Measurements from ENCODE around the gene VIT. TPM values are rescaled to one million over a fixed set of nuclear protein-coding genes. Genes with fewer than 3 reads are reported as not detected.
A peak's percentile ranks its signal among the peaks of the same experiment; 100 is the strongest.

The VIT gene
- total and polyA plus RNA-seq, 8 donors = 0.06 to 1.1 (median 0.13) TPM; not detected in 1

DNA sequence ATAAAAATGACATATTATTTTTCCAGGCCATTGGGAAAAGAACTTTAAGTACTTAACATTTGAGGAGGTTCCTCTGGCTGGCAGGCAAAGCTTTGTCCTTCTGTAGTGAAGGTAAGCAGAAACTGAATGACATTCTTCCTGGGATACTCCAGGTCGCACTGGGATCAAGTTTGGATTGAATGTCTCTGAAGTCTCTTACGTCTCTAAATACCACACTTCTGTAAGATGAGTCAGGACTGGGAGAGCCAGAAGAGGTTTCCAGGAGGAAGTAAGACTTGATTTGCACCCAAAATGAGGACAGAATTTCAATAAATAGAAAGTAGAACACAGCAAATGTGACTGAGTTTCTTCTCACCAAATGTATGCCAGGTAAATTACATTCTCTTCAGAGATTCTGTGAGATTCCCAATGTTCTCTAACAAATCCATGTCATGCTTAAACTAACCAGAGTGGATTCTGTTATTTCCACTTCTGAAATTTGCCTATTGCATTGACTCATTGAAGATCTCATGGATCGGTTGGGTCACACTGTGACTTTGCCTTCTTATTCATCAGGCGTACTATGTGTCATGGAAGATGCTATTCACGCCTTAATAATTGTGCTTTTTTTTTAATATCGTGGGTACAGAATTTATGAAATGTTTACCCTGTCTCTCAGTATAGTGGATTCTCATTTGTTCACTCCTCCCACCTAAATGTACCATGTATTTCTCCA is 25.5 kb upstream of the VIT start:
- no peak overlapping the region for H3K4me3 ChIP-seq
- no peaks in the 10 kb centered on the region for H3K4me1 ChIP-seq
- no peaks in the 10 kb centered on the region for H3K9me3 ChIP-seq
- H3K27ac ChIP-seq = no peak overlapping the region
- H3K27me3 ChIP-seq = no peaks in the 10 kb centered on the region
- DNase-seq = no peak
- no peak for ATAC-seq
- H3K36me3 ChIP-seq = no peaks in the 10 kb centered on the region
- intact Hi-C loops (cut with DNase I) = no loop called here
- TF ChIP-seq, protein P1, sequence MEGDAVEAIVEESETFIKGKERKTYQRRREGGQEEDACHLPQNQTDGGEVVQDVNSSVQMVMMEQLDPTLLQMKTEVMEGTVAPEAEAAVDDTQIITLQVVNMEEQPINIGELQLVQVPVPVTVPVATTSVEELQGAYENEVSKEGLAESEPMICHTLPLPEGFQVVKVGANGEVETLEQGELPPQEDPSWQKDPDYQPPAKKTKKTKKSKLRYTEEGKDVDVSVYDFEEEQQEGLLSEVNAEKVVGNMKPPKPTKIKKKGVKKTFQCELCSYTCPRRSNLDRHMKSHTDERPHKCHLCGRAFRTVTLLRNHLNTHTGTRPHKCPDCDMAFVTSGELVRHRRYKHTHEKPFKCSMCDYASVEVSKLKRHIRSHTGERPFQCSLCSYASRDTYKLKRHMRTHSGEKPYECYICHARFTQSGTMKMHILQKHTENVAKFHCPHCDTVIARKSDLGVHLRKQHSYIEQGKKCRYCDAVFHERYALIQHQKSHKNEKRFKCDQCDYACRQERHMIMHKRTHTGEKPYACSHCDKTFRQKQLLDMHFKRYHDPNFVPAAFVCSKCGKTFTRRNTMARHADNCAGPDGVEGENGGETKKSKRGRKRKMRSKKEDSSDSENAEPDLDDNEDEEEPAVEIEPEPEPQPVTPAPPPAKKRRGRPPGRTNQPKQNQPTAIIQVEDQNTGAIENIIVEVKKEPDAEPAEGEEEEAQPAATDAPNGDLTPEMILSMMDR (IDR thresholded peaks at IDR 0.05) = no peak

DNA sequence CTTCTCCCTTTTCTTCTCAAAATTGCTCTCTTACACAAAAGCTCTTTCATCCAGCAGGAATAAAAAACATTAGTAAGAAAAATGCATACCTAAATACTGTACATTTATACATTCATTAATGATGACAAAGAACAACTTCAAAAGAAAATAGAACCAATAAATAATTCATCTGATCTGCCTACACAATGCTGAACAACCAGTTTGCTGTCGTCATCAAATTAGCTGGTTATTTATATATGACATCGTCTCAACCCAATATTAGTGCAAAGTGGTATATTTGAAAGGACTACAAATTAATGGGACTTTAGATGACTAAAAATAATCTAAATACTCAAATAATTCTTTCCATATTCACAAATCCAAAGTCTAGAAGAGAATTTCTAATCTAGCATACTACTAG is 24.8 kb upstream of the VIT start:
- intact Hi-C loops (cut with DNase I) = no loop called here
- Histone ChIP-seq H3K36me3 (no peaks in the 10 kb centered on the region), H3K4me1 (no peaks in the 10 kb centered on the region), H3K27me3 (no peaks in the 10 kb centered on the region), H3K27ac (no peak overlapping the region), H3K4me3 (no peak overlapping the region), H3K9me3 (no peaks in the 10 kb centered on the region)
- DNase-seq (no peak), ATAC-seq (no peak)
- TF ChIP-seq, protein P1 (IDR thresholded peaks at IDR 0.05) = no peak

DNA sequence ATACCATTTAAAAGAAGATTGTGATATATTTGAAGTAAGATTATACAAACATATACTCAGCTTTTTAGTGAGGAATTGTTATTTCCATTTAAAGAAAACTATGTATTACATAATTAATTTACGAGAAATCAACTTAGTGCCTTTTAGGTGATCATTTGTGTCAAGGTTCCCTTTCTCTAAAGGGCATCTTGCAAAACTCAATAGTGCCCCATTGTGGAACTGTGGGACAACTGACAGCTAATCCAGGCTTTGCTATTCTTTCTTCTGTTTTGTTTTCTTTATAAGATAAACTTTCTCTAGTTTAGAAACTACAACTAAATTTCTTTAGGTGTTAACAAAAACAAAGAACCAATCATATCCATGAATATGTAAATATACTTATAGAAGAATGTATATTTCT is 24.3 kb upstream of the VIT start:
- intact Hi-C loops (cut with DNase I) = no loop called here
- Histone ChIP-seq H3K36me3 (no peaks in the 10 kb centered on the region), H3K27ac (no peak overlapping the region), H3K4me3 (no peak overlapping the region), H3K9me3 (no peaks in the 10 kb centered on the region), H3K4me1 (no peaks in the 10 kb centered on the region), H3K27me3 (no peaks in the 10 kb centered on the region)
- TF ChIP-seq, protein P1 (IDR thresholded peaks at IDR 0.05) = no peak
- ATAC-seq (no peak), DNase-seq (peak in 1 of 4 donors; percentile 24)

DNA sequence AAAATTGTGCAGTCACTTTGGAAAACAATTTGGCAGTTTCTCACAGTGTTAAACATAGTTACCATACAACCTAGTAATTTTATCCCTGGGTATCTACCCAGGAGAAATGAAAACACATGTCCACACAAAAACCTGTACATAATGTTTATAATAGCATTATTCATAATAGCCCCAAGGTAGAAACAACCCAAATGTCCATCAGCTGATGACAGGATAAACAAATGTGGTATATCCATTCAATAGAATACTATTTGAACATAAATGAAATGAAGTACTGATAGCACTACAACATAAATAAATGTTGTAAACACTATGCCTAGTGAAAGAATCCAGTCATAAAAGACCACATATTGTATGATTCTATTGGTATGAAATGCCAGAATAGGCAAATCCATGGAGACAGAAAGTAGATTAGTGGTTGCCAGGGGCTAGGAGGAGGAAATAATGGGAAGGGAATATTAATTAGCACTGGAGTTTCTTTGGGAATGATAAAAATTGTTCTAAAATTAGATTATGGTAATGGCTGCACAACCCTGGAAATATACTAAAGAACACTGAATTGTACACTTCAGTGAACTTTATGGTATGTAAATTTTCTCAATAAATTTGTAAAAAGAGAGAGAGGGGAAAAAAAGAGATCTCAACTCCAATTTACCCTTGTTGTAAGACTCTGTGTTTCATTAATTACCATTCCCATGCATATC is 20.8 kb upstream of the VIT start:
- H3K9me3 ChIP-seq = peaks cover 0 to 6% of the 10 kb centered on the region in 2 donors
- no peaks in the 10 kb centered on the region for H3K27me3 ChIP-seq
- H3K4me3 ChIP-seq = no peak overlapping the region
- intact Hi-C loops (cut with DNase I) = no loop called here
- TF ChIP-seq, protein P1 (IDR thresholded peaks at IDR 0.05) = no peak
- DNase-seq (no peak), ATAC-seq (no peak)
- H3K36me3 ChIP-seq = no peaks in the 10 kb centered on the region
- peaks cover 0 to 5% of the 10 kb centered on the region in 2 donors for H3K4me1 ChIP-seq
- H3K27ac ChIP-seq = no peak overlapping the region

DNA sequence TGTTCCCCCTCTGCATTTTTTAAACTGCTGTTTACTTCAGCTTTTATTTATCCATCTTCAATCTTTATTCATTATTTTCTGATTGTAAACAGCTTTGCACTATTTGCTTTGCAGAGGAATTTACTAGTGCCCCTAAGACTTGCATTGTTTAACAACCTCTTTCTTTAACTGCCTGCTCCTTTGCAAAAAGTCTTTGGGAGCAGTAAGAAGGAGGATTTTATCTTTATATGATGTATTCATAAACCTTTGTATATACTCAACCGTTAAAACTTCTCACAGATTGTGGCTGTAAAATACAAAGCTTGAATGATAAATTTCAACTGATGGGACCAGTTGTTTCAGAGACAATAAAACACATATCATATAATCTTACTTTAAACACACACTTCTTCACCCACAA is 20.1 kb upstream of the VIT start:
- Histone ChIP-seq H3K4me3 (no peak overlapping the region), H3K36me3 (no peaks in the 10 kb centered on the region), H3K27me3 (no peaks in the 10 kb centered on the region), H3K4me1 (peaks cover 0 to 5% of the 10 kb centered on the region in 2 donors), H3K27ac (no peak overlapping the region), H3K9me3 (peaks cover 0 to 6% of the 10 kb centered on the region in 2 donors)
- DNase-seq (no peak), ATAC-seq (no peak)
- intact Hi-C loops (cut with DNase I) = no loop called here
- TF ChIP-seq, protein P1 (IDR thresholded peaks at IDR 0.05) = no peak
